Pericardium fibroblast (primary cell): ENCODE data around the gene DECR2. TPM values are rescaled to one million over a fixed set of nuclear protein-coding genes. Genes with fewer than 3 reads are reported as not detected.

ENCODE experiments used
- total RNA-seq: library from RNA; depleted of rRNA; stranded (reverse); fragments of >200 nt; gene quantifications from 2 replicates; pipeline ENCODE4 v1.2.3, GENCODE V29; 2015

Gene DECR2
- 16.6 and 19.5 TPM in 2 replicates for total RNA-seq

DNA sequence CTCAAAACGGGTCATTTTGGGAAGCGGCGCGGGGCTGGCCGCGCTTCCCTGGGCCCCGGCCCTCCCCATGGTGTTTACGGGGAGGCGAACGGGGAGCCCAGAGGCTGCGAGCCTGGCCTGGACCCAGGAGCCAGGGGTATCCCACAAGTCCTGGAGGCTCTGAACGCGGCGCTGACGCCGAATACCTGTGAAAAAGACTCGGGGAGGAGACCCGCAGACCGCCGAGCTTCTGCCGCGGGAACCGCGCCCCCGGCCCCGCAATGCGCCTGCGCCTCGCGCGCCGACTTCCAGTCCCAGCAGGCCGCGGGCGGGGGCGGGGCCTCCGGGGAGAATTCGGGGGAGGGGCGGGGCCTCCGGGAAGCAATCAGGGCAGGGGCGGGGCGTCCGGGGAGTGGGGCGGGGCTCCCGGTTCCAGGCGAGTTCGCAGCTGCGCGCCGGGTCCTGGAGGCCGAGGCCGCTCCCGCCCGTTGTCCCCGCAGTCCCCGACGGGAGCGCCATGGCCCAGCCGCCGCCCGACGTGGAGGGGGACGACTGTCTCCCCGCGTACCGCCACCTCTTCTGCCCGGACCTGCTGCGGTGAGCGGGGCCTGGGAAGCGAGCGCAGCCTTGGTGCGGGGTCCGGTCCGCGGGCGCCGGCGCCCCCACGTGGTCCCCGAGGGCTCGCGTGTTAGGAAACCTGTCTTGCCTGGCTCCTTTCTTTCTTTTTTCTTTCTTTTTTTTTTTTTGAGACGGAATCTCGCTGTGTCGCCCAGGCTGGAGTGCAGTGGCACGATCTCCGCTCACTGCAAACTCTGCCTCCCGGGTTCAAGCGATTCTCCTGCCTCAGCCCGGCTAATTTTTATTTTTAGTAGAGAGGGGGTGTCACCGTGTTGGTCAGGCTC lies at the start of gene DECR2:
TSS of gene DECR2 (plus strand) at position 418 of the 881 bp plus-strand sequence. CDS start at position 497, 79 bp downstream.

DNA sequence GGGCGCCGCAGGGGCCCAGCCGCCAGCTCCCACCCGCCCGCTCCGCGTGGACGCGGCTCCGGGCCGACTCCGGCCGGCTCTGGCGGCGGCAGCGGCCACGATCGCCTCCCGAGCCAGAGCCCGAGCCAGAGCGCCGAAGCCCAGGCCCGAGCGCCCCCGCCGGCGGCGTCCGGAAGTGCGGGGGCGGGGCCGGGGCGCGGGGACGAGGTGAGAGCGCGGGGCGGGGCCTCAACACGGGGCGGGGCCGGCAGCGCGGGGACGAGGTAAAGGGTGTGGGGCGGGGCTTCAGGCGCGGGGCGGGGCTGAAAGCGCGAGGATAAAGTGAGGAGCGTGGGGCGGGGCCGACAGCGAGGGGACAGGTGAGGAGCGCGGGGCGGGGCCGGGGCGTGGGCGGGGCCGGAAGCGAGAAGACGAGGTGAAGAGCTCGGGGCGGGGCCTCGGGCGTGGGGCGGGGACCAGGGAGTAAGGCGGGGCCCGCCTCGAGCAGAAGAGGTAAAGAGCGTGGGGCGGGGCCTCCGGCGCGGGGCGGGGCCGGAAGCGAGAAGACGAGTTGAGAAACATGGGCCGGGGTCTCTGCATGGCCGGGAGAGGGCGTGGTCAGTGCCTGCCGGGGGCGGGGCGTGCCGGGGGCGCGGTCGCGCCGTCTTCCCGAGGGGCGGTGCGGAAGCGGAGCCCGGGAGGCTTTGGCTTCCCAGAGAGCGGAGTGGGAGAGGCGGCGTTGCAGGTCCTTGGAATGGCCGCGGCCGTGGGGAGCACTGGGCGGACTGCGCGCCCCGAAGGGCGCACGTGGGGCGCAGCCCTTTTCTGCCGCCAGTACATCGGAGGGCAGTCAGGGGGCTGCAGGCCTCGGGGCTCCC lies 48.9 kb upstream of the DECR2 start, which contains the start of gene AXIN1:
TSS of gene AXIN1 (minus strand) at position 177 of the 857 bp plus-strand sequence. CDS start 5,698 bp downstream, outside the sequence.

GRCh38 chr16:370443-370842 lies 31.2 kb upstream of the DECR2 start, which contains the start of gene MRPL28:
MRPL28 (minus strand) TSS chr16:370538; CDS start chr16:370218, 320 bp downstream.

DNA sequence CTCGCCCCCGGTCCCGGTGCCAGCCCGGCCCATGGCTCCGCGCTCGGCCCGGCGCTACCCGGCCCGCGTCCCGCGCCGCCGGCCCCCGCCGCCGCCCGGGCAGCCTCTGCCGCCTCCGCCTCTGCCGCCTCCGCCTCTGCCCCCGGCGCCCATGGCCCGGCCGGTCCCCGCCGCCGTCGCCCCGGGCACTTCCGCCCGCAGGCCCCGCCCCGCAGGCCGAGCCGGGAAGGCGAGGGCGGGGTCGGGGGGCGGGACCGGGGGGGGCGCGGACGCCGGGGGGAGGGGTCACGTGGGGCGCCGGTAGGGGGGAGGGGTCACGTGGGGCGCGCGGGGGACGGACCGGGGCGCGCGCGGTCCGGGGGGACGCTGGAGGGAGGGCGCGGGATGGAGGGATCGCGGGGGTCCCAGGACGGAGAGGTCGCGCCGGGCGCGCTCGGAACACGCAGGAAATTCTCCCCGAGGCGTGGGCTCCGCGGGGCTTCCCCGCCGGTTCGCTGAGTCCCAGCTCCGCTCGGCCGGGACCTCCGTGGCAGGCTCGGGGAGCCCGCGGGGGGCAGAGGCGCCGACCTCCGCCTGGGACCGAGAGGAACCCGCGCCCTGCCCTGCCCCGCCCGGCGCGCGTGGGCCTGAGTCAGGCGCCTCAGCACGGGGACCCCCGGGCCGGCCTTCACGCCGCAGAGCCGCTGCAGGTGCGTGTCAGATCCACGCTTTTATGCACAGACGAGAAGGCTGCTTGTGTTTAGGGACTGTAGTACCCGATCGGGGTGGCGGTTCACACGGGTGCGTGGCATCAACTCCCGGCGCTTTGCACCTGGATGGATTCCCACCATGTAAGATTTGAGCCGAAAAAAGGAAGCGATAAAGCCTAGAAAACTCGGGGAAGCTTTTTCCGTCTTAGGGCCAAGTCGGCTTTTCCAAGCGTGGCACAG lies 19.6 kb upstream of the DECR2 start, which contains the start of gene PGAP6:
TSS of gene PGAP6 (minus strand) at position 190 of the 929 bp plus-strand sequence. CDS start at position 33, 157 bp downstream.

GRCh38 chr16:397135-397661 lies 4.5 kb upstream of the DECR2 start, which contains the start of gene NME4:
NME4 (plus strand) TSS chr16:397199; CDS start chr16:397223, 24 bp downstream.

GRCh38 chr16:425082-425718 lies 23.5 kb downstream of the DECR2 start, which contains the start of gene RAB11FIP3:
RAB11FIP3 (plus strand) TSS chr16:425649; CDS start chr16:426007, 358 bp downstream.

Other genes with a start within 250 kb of the DECR2 start
- not detected in 2 replicates for gene HBZ, start 249.2 kb upstream of the DECR2 start, total RNA-seq
- gene HBM, start 235.9 kb upstream of the DECR2 start, total RNA-seq = not detected in 2 replicates
- gene HBA2, start 229.0 kb upstream of the DECR2 start, total RNA-seq = 6.0 TPM in 1 of 2 replicates, not detected in the other
- 1.9 TPM in 1 of 2 replicates, not detected in the other for gene HBA1, start 225.2 kb upstream of the DECR2 start, total RNA-seq
- not detected in 2 replicates for gene HBQ1, start 221.4 kb upstream of the DECR2 start, total RNA-seq
- 20.9 and 44.8 TPM in 2 replicates for gene LUC7L, start 172.4 kb upstream of the DECR2 start, total RNA-seq
- gene FAM234A, start 167.1 kb upstream of the DECR2 start, total RNA-seq = 74.6 and 138 TPM in 2 replicates
- gene RGS11, start 125.9 kb upstream of the DECR2 start, total RNA-seq = 0.94 and 3.4 TPM in 2 replicates
- 2.8 TPM in 1 of 2 replicates, not detected in the other for gene ARHGDIG, start 121.3 kb upstream of the DECR2 start, total RNA-seq
- 0.09 and 0.12 TPM in 2 replicates for gene PDIA2, start 118.7 kb upstream of the DECR2 start, total RNA-seq
- 17.3 and 18.3 TPM in 2 replicates for gene AXIN1, start 49.2 kb upstream of the DECR2 start, total RNA-seq
- 86.1 and 88.2 TPM in 2 replicates for gene MRPL28, start 31.3 kb upstream of the DECR2 start, total RNA-seq
- 56.3 and 67.3 TPM in 2 replicates for gene PGAP6, start 19.9 kb upstream of the DECR2 start, total RNA-seq
- gene NME4, start 4.7 kb upstream of the DECR2 start, total RNA-seq = 169 and 171 TPM in 2 replicates
- gene RAB11FIP3, start 23.8 kb downstream of the DECR2 start, total RNA-seq = 26.7 and 36.1 TPM in 2 replicates
- gene CAPN15, start 125.8 kb downstream of the DECR2 start, total RNA-seq = 36.5 and 48.2 TPM in 2 replicates
- gene PRR35, start 158.5 kb downstream of the DECR2 start, total RNA-seq = not detected in 2 replicates
- 3.8 and 5.0 TPM in 2 replicates for gene NHLRC4, start 165.1 kb downstream of the DECR2 start, total RNA-seq
- gene PIGQ, start 168.1 kb downstream of the DECR2 start, total RNA-seq = 28.5 and 35.1 TPM in 2 replicates
- gene RAB40C, start 188.2 kb downstream of the DECR2 start, total RNA-seq = 16.9 and 19.4 TPM in 2 replicates
- gene WFIKKN1, start 229.1 kb downstream of the DECR2 start, total RNA-seq = 0.12 TPM in 1 of 2 replicates, not detected in the other
- 152 and 181 TPM in 2 replicates for gene METTL26, start 234.4 kb downstream of the DECR2 start, total RNA-seq
- gene MCRIP2, start 239.9 kb downstream of the DECR2 start, total RNA-seq = 23.7 and 31.7 TPM in 2 replicates
- 8.5 TPM in 2 replicates for gene WDR90, start 247.5 kb downstream of the DECR2 start, total RNA-seq